ENCODE data around the gene DRC3. TPM values are rescaled to one million over a fixed set of nuclear protein-coding genes. Genes with fewer than 3 reads are reported as not detected.

Gene DRC3
- total RNA-seq (2014; rRNA removed; shearing (Covaris generic)), result 0.17 and 5.0 TPM in 2 replicates

- Histone ChIP-seq H3K4me3 (ENCODE audit: insufficient read depth, low read depth, low read length) (peak within 1 kb of the TSS; percentile 68), H3K36me3 (replicated peaks; ENCODE audit: control insufficient read depth, insufficient read depth, low read length) (no peaks in the 10 kb centered on the region), H3K27me3 (ENCODE audit: control insufficient read depth, insufficient read depth, low read length) (no peaks in the 10 kb centered on the region)
- peak; percentile 99 for DNase-seq
These were observed at the start of gene DRC3, which contains the start of gene TOM1L2 for GRCh38 chr17:17972126-17972951. Gene DRC3, plus strand, starts transcription at chr17:17972862. Its CDS starts 4,737 bp downstream, at chr17:17977599. Gene TOM1L2, minus strand, starts transcription at chr17:17972400. Its CDS starts 87 bp downstream, at chr17:17972313.

GRCh38 chr17:17924131-17924856 is 48.4 kb upstream of the DRC3 start:
- no peak for DNase-seq
- H3K36me3 ChIP-seq (replicated peaks; ENCODE audit: control insufficient read depth, insufficient read depth, low read length), result no peaks in the 10 kb centered on the region
- no peaks in the 10 kb centered on the region for H3K27me3 ChIP-seq (ENCODE audit: control insufficient read depth, insufficient read depth, low read length)
- no peak overlapping the region for H3K4me3 ChIP-seq (ENCODE audit: insufficient read depth, low read depth, low read length)

GRCh38 chr17:17924857-17925250 is 47.8 kb upstream of the DRC3 start:
- Histone ChIP-seq H3K36me3 (replicated peaks; ENCODE audit: control insufficient read depth, insufficient read depth, low read length) (no peaks in the 10 kb centered on the region), H3K27me3 (ENCODE audit: control insufficient read depth, insufficient read depth, low read length) (no peaks in the 10 kb centered on the region), H3K4me3 (ENCODE audit: insufficient read depth, low read depth, low read length) (no peak overlapping the region)
- DNase-seq, result no peak

GRCh38 chr17:17926036-17926435 is 46.6 kb upstream of the DRC3 start:
- no peaks in the 10 kb centered on the region for H3K27me3 ChIP-seq (ENCODE audit: control insufficient read depth, insufficient read depth, low read length)
- H3K36me3 ChIP-seq (replicated peaks; ENCODE audit: control insufficient read depth, insufficient read depth, low read length), result no peaks in the 10 kb centered on the region
- no peak for DNase-seq
- no peak overlapping the region for H3K4me3 ChIP-seq (ENCODE audit: insufficient read depth, low read depth, low read length)

- DNase-seq, result no peak
- no peak overlapping the region for H3K4me3 ChIP-seq (ENCODE audit: insufficient read depth, low read depth, low read length)
- no peaks in the 10 kb centered on the region for H3K36me3 ChIP-seq (replicated peaks; ENCODE audit: control insufficient read depth, insufficient read depth, low read length)
- H3K27me3 ChIP-seq (ENCODE audit: control insufficient read depth, insufficient read depth, low read length), result no peaks in the 10 kb centered on the region
These were observed 45.7 kb upstream of the DRC3 start for GRCh38 chr17:17926840-17927449.

GRCh38 chr17:17928398-17929287 is 44.0 kb upstream of the DRC3 start:
- no peak for DNase-seq
- H3K27me3 ChIP-seq (ENCODE audit: control insufficient read depth, insufficient read depth, low read length), result no peaks in the 10 kb centered on the region
- no peaks in the 10 kb centered on the region for H3K36me3 ChIP-seq (replicated peaks; ENCODE audit: control insufficient read depth, insufficient read depth, low read length)
- no peak overlapping the region for H3K4me3 ChIP-seq (ENCODE audit: insufficient read depth, low read depth, low read length)

GRCh38 chr17:17929655-17930380 is 42.8 kb upstream of the DRC3 start:
- no peak for DNase-seq
- no peaks in the 10 kb centered on the region for H3K27me3 ChIP-seq (ENCODE audit: control insufficient read depth, insufficient read depth, low read length)
- no peak overlapping the region for H3K4me3 ChIP-seq (ENCODE audit: insufficient read depth, low read depth, low read length)
- no peaks in the 10 kb centered on the region for H3K36me3 ChIP-seq (replicated peaks; ENCODE audit: control insufficient read depth, insufficient read depth, low read length)

GRCh38 chr17:17930674-17931073 is 42.0 kb upstream of the DRC3 start:
- DNase-seq, result no peak
- H3K27me3 ChIP-seq (ENCODE audit: control insufficient read depth, insufficient read depth, low read length), result no peaks in the 10 kb centered on the region
- H3K4me3 ChIP-seq (ENCODE audit: insufficient read depth, low read depth, low read length), result no peak overlapping the region
- H3K36me3 ChIP-seq (replicated peaks; ENCODE audit: control insufficient read depth, insufficient read depth, low read length), result no peaks in the 10 kb centered on the region

- DNase-seq, result no peak
- no peaks in the 10 kb centered on the region for H3K36me3 ChIP-seq (replicated peaks; ENCODE audit: control insufficient read depth, insufficient read depth, low read length)
- no peaks in the 10 kb centered on the region for H3K27me3 ChIP-seq (ENCODE audit: control insufficient read depth, insufficient read depth, low read length)
- H3K4me3 ChIP-seq (ENCODE audit: insufficient read depth, low read depth, low read length), result no peak overlapping the region
These were observed 41.5 kb upstream of the DRC3 start for GRCh38 chr17:17931159-17931558.

- Histone ChIP-seq H3K36me3 (replicated peaks; ENCODE audit: control insufficient read depth, insufficient read depth, low read length) (no peaks in the 10 kb centered on the region), H3K4me3 (ENCODE audit: insufficient read depth, low read depth, low read length) (no peak overlapping the region), H3K27me3 (ENCODE audit: control insufficient read depth, insufficient read depth, low read length) (no peaks in the 10 kb centered on the region)
- no peak for DNase-seq
These were observed 38.9 kb upstream of the DRC3 start for GRCh38 chr17:17933775-17934174.

- no peak for DNase-seq
- H3K27me3 ChIP-seq (ENCODE audit: control insufficient read depth, insufficient read depth, low read length), result no peaks in the 10 kb centered on the region
- no peaks in the 10 kb centered on the region for H3K36me3 ChIP-seq (replicated peaks; ENCODE audit: control insufficient read depth, insufficient read depth, low read length)
- no peak overlapping the region for H3K4me3 ChIP-seq (ENCODE audit: insufficient read depth, low read depth, low read length)
These were observed 38.4 kb upstream of the DRC3 start for GRCh38 chr17:17934214-17934613.

GRCh38 chr17:17934806-17935205 is 37.9 kb upstream of the DRC3 start:
- Histone ChIP-seq H3K4me3 (ENCODE audit: insufficient read depth, low read depth, low read length) (no peak overlapping the region), H3K36me3 (replicated peaks; ENCODE audit: control insufficient read depth, insufficient read depth, low read length) (no peaks in the 10 kb centered on the region), H3K27me3 (ENCODE audit: control insufficient read depth, insufficient read depth, low read length) (no peaks in the 10 kb centered on the region)
- no peak for DNase-seq

- Histone ChIP-seq H3K36me3 (replicated peaks; ENCODE audit: control insufficient read depth, insufficient read depth, low read length) (no peaks in the 10 kb centered on the region), H3K27me3 (ENCODE audit: control insufficient read depth, insufficient read depth, low read length) (no peaks in the 10 kb centered on the region), H3K4me3 (ENCODE audit: insufficient read depth, low read depth, low read length) (no peak overlapping the region)
- DNase-seq, result no peak
These were observed 37.1 kb upstream of the DRC3 start for GRCh38 chr17:17935321-17936271.
